ENCODE measurements around the gene NFYA. TPM values are rescaled to one million over a fixed set of nuclear protein-coding genes. Genes with fewer than 3 reads are reported as not detected.
A peak's percentile ranks its signal among the peaks of the same experiment; 100 is the strongest.

Gene NFYA
- total and polyA plus RNA-seq, 2 of the 13 experiments (the other 11 are each of a cell fraction or from before 2014, with no cell fraction given) = 16.0 to 22.9 TPM

- TF ChIP-seq BCL3 (CRISPR knock-in tag; IDR thresholded peaks at IDR 0.05) (no peak), MZF1 (CRISPR knock-in tag; IDR thresholded peaks at IDR 0.05; ENCODE audit: borderline replicate concordance) (no peak), ZNF550 (CRISPR knock-in tag; IDR thresholded peaks at IDR 0.05; ENCODE audit: borderline replicate concordance) (no peak), THAP7 (CRISPR knock-in tag; IDR thresholded peaks at IDR 0.05) (peak; percentile 50; the same call in 1 of the 2 replicates), CHD4 (IDR thresholded peaks at IDR 0.05; ENCODE audit: borderline replicate concordance, low read length) (no peak), ZNF589 (CRISPR knock-in tag; conservative IDR thresholded peaks at IDR 0.05) (no peak), HHEX (CRISPR knock-in tag; IDR thresholded peaks at IDR 0.05) (no peak), ZNF331 (CRISPR knock-in tag; IDR thresholded peaks at IDR 0.05) (no peak; the same call in 1 of the 2 replicates), PRPF4 (IDR thresholded peaks at IDR 0.05; ENCODE audit: low read depth, low read length, poor library complexity, severe bottlenecking) (no peak), KMT2B (CRISPR knock-in tag; IDR thresholded peaks at IDR 0.05) (no peak; the same call in 1 of the 2 replicates), CENPT (CRISPR knock-in tag; IDR thresholded peaks at IDR 0.05; ENCODE audit: low read depth) (no peak), RFXAP (CRISPR knock-in tag; IDR thresholded peaks at IDR 0.05; ENCODE audit: borderline replicate concordance) (peak; percentile 80; the same call in 1 of the 2 replicates), TEAD3 (CRISPR knock-in tag; optimal IDR thresholded peaks at IDR 0.05; ENCODE audit: borderline replicate concordance) (no peak), RAD51 (IDR thresholded peaks at IDR 0.05; ENCODE audit: borderline replicate concordance) (no peak), YY1 (IDR thresholded peaks at IDR 0.05; ENCODE audit: insufficient read depth, insufficient replicate concordance, low read depth, low read length) (peak; percentile 92), ZFP1 (CRISPR knock-in tag; IDR thresholded peaks at IDR 0.05) (no peak), NFYC (CRISPR knock-in tag; IDR thresholded peaks at IDR 0.05) (peak; percentile 88), ONECUT2 (CRISPR knock-in tag; IDR thresholded peaks at IDR 0.05) (no peak), PHF20 (CRISPR knock-in tag; IDR thresholded peaks at IDR 0.05) (peak; percentile 4; the same call in 1 of the 2 replicates), MAZ (IDR thresholded peaks at IDR 0.05; ENCODE audit: borderline replicate concordance, low read depth, low read length) (peak; percentile 18; the same call in 1 of the 2 replicates), MAZ (CRISPR knock-in tag; IDR thresholded peaks at IDR 0.05; ENCODE audit: low read depth) (no peak; the same call in 1 of the 2 replicates), TAF15 (IDR thresholded peaks at IDR 0.05; ENCODE audit: low read depth, low read length, poor library complexity, severe bottlenecking) (no peak), ZNF276 (CRISPR knock-in tag; IDR thresholded peaks at IDR 0.05; ENCODE audit: low read depth) (no peak), ZFX (CRISPR knock-in tag; IDR thresholded peaks at IDR 0.05; ENCODE audit: low read depth) (no peak), NCOA1 (CRISPR knock-in tag; IDR thresholded peaks at IDR 0.05) (no peak), LBX2 (CRISPR knock-in tag; IDR thresholded peaks at IDR 0.05; ENCODE audit: borderline replicate concordance) (0 out of 2 replicates have a peak, but pooled peaks have one; percentile 5), THRA (CRISPR knock-in tag; IDR thresholded peaks at IDR 0.05; ENCODE audit: borderline replicate concordance) (no peak)
Observed at GRCh38 chr6:41072836-41073202, at the start of gene NFYA (continued).
